A549 (cell line): ENCODE data around the gene F5.

ENCODE experiments used
- EP300 ChIP-seq, 2 experiments: fragments of >200 bp; sonication (Bioruptor Twin); formaldehyde crosslinking; IDR thresholded peaks; 2 replicates in 1 of 2; 3 replicates in 1 of 2; pipeline ENCODE4 v1.6.1; 2016 to 2017
- ESRRA ChIP-seq: fragments of 150-350 bp; IDR thresholded peaks from 2 replicates; pipeline ENCODE4 v1.6.1; 2014; ENCODE audit warnings: mild to moderate bottlenecking, low read length, borderline replicate concordance
- HDAC2 ChIP-seq: fragments of 200-600 bp; sonication (generic); IDR thresholded peaks from 2 replicates; pipeline ENCODE4 v1.6.1; 2016
- MAFK ChIP-seq: fragments of 450-650 bp; IDR thresholded peaks from 2 replicates; pipeline ENCODE4 v1.6.1; 2014; ENCODE audit not compliant: partially characterized antibody
- NPAS2 ChIP-seq: fragments of 250-450 bp; sonication (Bioruptor Pico); IDR thresholded peaks from 2 replicates; pipeline ENCODE4 v1.8.0; 2022; ENCODE audit warnings: mild to moderate bottlenecking, moderate library complexity, borderline replicate concordance
- POLR2A ChIP-seq: IDR thresholded peaks from 2 replicates; pipeline ENCODE4 v1.6.1; 2012; ENCODE audit warnings: mild to moderate bottlenecking, low read length
- TF ChIP-seq, protein P1 (sequence below): fragments of 450-650 bp; IDR thresholded peaks from 2 replicates; pipeline ENCODE4 v1.6.1; 2014; ENCODE audit warnings: antibody characterized with exemption
- TF ChIP-seq, protein P2 (sequence below): fragments of >200 bp; sonication (Bioruptor Twin); formaldehyde crosslinking; IDR thresholded peaks from 3 replicates; pipeline ENCODE4 v1.5.1; 2016
- TF ChIP-seq, protein P3 (sequence below): IDR thresholded peaks from 2 replicates; pipeline ENCODE4 v1.6.1; 2012
- TF ChIP-seq, protein P4 (sequence below): fragments of 250-450 bp; sonication (Bioruptor Pico); IDR thresholded peaks from 2 replicates; pipeline ENCODE4 v1.5.0; 2021; ENCODE audit warnings: mild to moderate bottlenecking, moderate library complexity, borderline replicate concordance
- TF ChIP-seq, protein P5 (sequence below): IDR thresholded peaks from 2 replicates; pipeline ENCODE4 v1.6.1; 2012

DNA sequence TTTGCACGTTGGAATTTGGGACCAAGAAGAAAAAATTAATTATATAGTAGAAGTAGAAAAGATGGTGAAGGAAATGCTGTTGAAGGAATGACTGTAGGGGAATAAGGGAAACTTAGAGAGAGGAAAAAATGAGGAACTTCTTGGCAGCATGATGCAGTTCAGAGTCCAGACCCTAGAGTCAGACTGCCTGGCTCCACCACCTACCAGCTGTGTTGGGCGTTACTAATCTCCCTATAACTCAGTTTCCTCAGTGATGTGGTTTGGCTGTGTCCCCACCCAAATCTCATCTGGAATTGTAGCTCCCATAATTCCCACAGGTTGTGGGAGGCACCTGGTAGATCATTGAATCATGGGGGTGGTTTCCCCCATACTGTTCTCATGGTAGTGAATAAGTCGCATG lies 45.0 kb upstream of the F5 start:
- TF ChIP-seq, protein P1, sequence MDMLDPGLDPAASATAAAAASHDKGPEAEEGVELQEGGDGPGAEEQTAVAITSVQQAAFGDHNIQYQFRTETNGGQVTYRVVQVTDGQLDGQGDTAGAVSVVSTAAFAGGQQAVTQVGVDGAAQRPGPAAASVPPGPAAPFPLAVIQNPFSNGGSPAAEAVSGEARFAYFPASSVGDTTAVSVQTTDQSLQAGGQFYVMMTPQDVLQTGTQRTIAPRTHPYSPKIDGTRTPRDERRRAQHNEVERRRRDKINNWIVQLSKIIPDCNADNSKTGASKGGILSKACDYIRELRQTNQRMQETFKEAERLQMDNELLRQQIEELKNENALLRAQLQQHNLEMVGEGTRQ: no peak
- TF ChIP-seq NPAS2 (CRISPR knock-in tag): no peak
- TF ChIP-seq, protein P2, sequence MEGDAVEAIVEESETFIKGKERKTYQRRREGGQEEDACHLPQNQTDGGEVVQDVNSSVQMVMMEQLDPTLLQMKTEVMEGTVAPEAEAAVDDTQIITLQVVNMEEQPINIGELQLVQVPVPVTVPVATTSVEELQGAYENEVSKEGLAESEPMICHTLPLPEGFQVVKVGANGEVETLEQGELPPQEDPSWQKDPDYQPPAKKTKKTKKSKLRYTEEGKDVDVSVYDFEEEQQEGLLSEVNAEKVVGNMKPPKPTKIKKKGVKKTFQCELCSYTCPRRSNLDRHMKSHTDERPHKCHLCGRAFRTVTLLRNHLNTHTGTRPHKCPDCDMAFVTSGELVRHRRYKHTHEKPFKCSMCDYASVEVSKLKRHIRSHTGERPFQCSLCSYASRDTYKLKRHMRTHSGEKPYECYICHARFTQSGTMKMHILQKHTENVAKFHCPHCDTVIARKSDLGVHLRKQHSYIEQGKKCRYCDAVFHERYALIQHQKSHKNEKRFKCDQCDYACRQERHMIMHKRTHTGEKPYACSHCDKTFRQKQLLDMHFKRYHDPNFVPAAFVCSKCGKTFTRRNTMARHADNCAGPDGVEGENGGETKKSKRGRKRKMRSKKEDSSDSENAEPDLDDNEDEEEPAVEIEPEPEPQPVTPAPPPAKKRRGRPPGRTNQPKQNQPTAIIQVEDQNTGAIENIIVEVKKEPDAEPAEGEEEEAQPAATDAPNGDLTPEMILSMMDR: no peak
- no peak for TF ChIP-seq POLR2A
- no peak for TF ChIP-seq EP300 (IDR thresholded peaks at IDR 0.05)
- TF ChIP-seq ESRRA: no peak
- TF ChIP-seq, protein P3, sequence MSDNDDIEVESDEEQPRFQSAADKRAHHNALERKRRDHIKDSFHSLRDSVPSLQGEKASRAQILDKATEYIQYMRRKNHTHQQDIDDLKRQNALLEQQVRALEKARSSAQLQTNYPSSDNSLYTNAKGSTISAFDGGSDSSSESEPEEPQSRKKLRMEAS: no peak
- TF ChIP-seq, protein P4, sequence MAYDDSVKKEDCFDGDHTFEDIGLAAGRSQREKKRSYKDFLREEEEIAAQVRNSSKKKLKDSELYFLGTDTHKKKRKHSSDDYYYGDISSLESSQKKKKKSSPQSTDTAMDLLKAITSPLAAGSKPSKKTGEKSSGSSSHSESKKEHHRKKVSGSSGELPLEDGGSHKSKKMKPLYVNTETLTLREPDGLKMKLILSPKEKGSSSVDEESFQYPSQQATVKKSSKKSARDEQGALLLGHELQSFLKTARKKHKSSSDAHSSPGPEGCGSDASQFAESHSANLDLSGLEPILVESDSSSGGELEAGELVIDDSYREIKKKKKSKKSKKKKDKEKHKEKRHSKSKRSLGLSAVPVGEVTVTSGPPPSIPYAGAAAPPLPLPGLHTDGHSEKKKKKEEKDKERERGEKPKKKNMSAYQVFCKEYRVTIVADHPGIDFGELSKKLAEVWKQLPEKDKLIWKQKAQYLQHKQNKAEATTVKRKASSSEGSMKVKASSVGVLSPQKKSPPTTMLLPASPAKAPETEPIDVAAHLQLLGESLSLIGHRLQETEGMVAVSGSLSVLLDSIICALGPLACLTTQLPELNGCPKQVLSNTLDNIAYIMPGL: no peak
- TF ChIP-seq, protein P5, sequence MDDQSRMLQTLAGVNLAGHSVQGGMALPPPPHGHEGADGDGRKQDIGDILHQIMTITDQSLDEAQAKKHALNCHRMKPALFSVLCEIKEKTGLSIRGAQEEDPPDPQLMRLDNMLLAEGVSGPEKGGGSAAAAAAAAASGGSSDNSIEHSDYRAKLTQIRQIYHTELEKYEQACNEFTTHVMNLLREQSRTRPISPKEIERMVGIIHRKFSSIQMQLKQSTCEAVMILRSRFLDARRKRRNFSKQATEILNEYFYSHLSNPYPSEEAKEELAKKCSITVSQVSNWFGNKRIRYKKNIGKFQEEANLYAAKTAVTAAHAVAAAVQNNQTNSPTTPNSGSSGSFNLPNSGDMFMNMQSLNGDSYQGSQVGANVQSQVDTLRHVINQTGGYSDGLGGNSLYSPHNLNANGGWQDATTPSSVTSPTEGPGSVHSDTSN: no peak
- TF ChIP-seq MAFK: no peak
- no peak for TF ChIP-seq HDAC2
